H1 (cell line): Measurements from ENCODE around the gene MYPOP. TPM values are rescaled to one million over a fixed set of nuclear protein-coding genes. Genes with fewer than 3 reads are reported as not detected.
"Not testable (repeated sequence)": the region's sequence is repeated elsewhere in the genome, so short reads cannot be mapped to it uniquely, and the experiment has no call there.

ENCODE experiments used
- CTCF ChIA-PET: fragments of 300-600 bp; sonication (Branson Sonifier 250); formaldehyde crosslinking; loops from one replicate; lab custom pipeline; 2021; ENCODE audit not compliant: partially characterized antibody; lab: Charles Lee
- POLR2A ChIA-PET: fragments of 300-600 bp; sonication (Branson Sonifier 250); formaldehyde crosslinking; loops from one replicate; lab custom pipeline; 2021; ENCODE audit warnings: inconsistent platforms; ENCODE audit not compliant: partially characterized antibody; lab: Charles Lee
- DNase-seq, 2 experiments: peaks; one replicate each; pipeline versions ENCODE4 v3.0.0 to v3.0.0-alpha.2; 2010 to 2022; ENCODE audit warnings: low spot score in 2 of 2, low read depth in 1 of 2, mixed read lengths in 1 of 2
- FAIRE-seq: peaks from 2 replicates; lab custom pipeline; 2011; peaks lifted over from hg19 to GRCh38; lab: Jason Lieb, UNC
- H2AFZ ChIP-seq: 2 replicates; pipeline ENCODE4 v1.8.1; 2012; ENCODE audit warnings: low read length, inconsistent platforms
- H2AK5ac ChIP-seq: 2 replicates; pipeline ENCODE4 v1.6.1; 2013; ENCODE audit warnings: low read depth, low read length
- H2BK120ac ChIP-seq: replicated peaks from 2 replicates; pipeline ENCODE3; 2013; ENCODE audit warnings: low read depth, low read length, inconsistent platforms
- H2BK12ac ChIP-seq: 2 replicates; pipeline ENCODE4 v1.6.1; 2013; ENCODE audit warnings: low read depth, low read length
- H2BK15ac ChIP-seq: 2 replicates; pipeline ENCODE4 v1.6.1; 2013; ENCODE audit warnings: low read length
- H2BK20ac ChIP-seq: 2 replicates; pipeline ENCODE4 v1.6.1; 2013; ENCODE audit warnings: low read length
- H2BK5ac ChIP-seq: 2 replicates; pipeline ENCODE4 v1.6.1; 2013; ENCODE audit warnings: low read depth, low read length
- H3K14ac ChIP-seq: 2 replicates; pipeline ENCODE4 v1.6.1; 2013; ENCODE audit warnings: inconsistent platforms; ENCODE audit not compliant: insufficient read length
- H3K18ac ChIP-seq: 2 replicates; pipeline ENCODE4 v1.6.1; 2013; ENCODE audit warnings: low read length; ENCODE audit errors: extremely low read depth
- H3K23ac ChIP-seq: 2 replicates; pipeline ENCODE4 v1.6.1; 2013; ENCODE audit warnings: inconsistent platforms; ENCODE audit not compliant: insufficient read length
- H3K23me2 ChIP-seq: 2 replicates; pipeline ENCODE4 v1.6.1; 2013; ENCODE audit warnings: low read depth, low read length
- H3K27ac ChIP-seq: 2 replicates; pipeline ENCODE4 v1.6.1; 2011; ENCODE audit warnings: low read depth, low read length, inconsistent platforms
- H3K27me3 ChIP-seq, 4 experiments: replicated peaks in 1 of 4; 1 replicate in 1 of 4; 2 replicates in 3 of 4; pipeline versions ENCODE4 v1.6.1 to v1.8.1; 2011 to 2013; ENCODE audit warnings: low read length in 3 of 4, mild to moderate bottlenecking in 3 of 4, inconsistent platforms in 2 of 4, mixed read lengths in 2 of 4, moderate library complexity in 1 of 4; ENCODE audit not compliant: control insufficient read depth in 3 of 4, insufficient read depth in 3 of 4; ENCODE audit errors: extremely low read depth in 1 of 4
- H3K36me3 ChIP-seq, 4 experiments: 2 replicates each; pipeline versions ENCODE4 v1.6.1 to v1.8.1; 2011 to 2013; ENCODE audit warnings: mild to moderate bottlenecking in 4 of 4, low read length in 3 of 4, moderate library complexity in 2 of 4, control low read depth in 1 of 4, inconsistent platforms in 1 of 4; ENCODE audit not compliant: insufficient read depth in 4 of 4, control insufficient read depth in 2 of 4
- H3K4ac ChIP-seq: replicated peaks from 2 replicates; pipeline ENCODE3; 2013; ENCODE audit warnings: low read length, low read depth, mixed read lengths, inconsistent platforms; ENCODE audit not compliant: insufficient read length
- H3K4me1 ChIP-seq, 4 experiments: replicated peaks in 1 of 4; 1 replicate in 1 of 4; 2 replicates in 3 of 4; pipeline versions ENCODE4 v1.6.1 to v1.8.1; 2011 to 2013; ENCODE audit warnings: low read length in 3 of 4, inconsistent platforms in 2 of 4, mixed read lengths in 1 of 4; ENCODE audit not compliant: insufficient read depth in 4 of 4, control insufficient read depth in 3 of 4
- H3K4me2 ChIP-seq, 2 experiments: 2 replicates each; pipeline versions ENCODE4 v1.6.1 to v1.8.1; 2011 to 2013; ENCODE audit warnings: low read depth in 2 of 2, low read length in 2 of 2, control low read depth in 1 of 2, inconsistent platforms in 1 of 2, mild to moderate bottlenecking in 1 of 2; ENCODE audit not compliant: insufficient read depth in 1 of 2
- H3K4me3 ChIP-seq, 4 experiments: fragments of 200-600, 300-600 bp in 1 of 4; sonication (generic), shearing (Covaris generic), sonication (Bioruptor Twin) in 1 of 4; 2 replicates each; pipeline versions ENCODE4 v1.5.1 to v1.8.1; 2011 to 2016; ENCODE audit warnings: low read length in 4 of 4, low read depth in 3 of 4, control low read depth in 2 of 4, inconsistent platforms in 2 of 4, mild to moderate bottlenecking in 2 of 4, mixed read lengths in 1 of 4, moderate library complexity in 1 of 4; ENCODE audit not compliant: insufficient read depth in 2 of 4; ENCODE audit errors: extremely low read depth in 1 of 4
- H3K56ac ChIP-seq: replicated peaks from 2 replicates; pipeline ENCODE3; 2013; ENCODE audit warnings: low read depth, mild to moderate bottlenecking, mixed read lengths, low read length, inconsistent platforms; ENCODE audit not compliant: insufficient read length
- H3K79me1 ChIP-seq: 2 replicates; pipeline ENCODE4 v1.6.1; 2013; ENCODE audit warnings: low read depth, low read length, control low read depth
- H3K79me2 ChIP-seq, 2 experiments: 2 replicates each; pipeline versions ENCODE4 v1.6.1 to v1.8.1; 2012 to 2013; ENCODE audit warnings: low read length in 2 of 2, mild to moderate bottlenecking in 2 of 2, inconsistent platforms in 1 of 2; ENCODE audit not compliant: insufficient read depth in 2 of 2, control insufficient read depth in 1 of 2
- H3K9ac ChIP-seq, 4 experiments: replicated peaks in 1 of 4; 1 replicate in 1 of 4; 2 replicates in 3 of 4; pipeline versions ENCODE4 v1.6.1 to v1.8.1; 2011 to 2013; ENCODE audit warnings: low read depth in 3 of 4, low read length in 3 of 4, control low read depth in 2 of 4, mild to moderate bottlenecking in 2 of 4, moderate library complexity in 2 of 4, inconsistent platforms in 1 of 4; ENCODE audit errors: extremely low read depth in 1 of 4
- H3K9me3 ChIP-seq, 2 experiments: 2 replicates each; pipeline versions ENCODE4 v1.6.1 to v1.8.1; 2012 to 2013; ENCODE audit warnings: mild to moderate bottlenecking in 2 of 2, moderate library complexity in 2 of 2, control low read depth in 1 of 2, inconsistent platforms in 1 of 2, low read depth in 1 of 2, low read length in 1 of 2, mixed read lengths in 1 of 2; ENCODE audit not compliant: insufficient read depth in 2 of 2
- H4K20me1 ChIP-seq, 2 experiments: replicated peaks in 1 of 2; 2 replicates each; pipeline versions ENCODE3 to v1.8.1; 2011 to 2013; ENCODE audit warnings: inconsistent platforms in 2 of 2, low read length in 2 of 2, mild to moderate bottlenecking in 1 of 2; ENCODE audit not compliant: insufficient read depth in 2 of 2, control insufficient read depth in 1 of 2
- H4K5ac ChIP-seq: 2 replicates; pipeline ENCODE4 v1.6.1; 2013; ENCODE audit warnings: low read length, low read depth, mixed read lengths, inconsistent platforms; ENCODE audit not compliant: insufficient read length
- H4K8ac ChIP-seq: 2 replicates; pipeline ENCODE4 v1.8.0; 2013; ENCODE audit warnings: mild to moderate bottlenecking, moderate library complexity, low read length, inconsistent platforms; ENCODE audit not compliant: insufficient read depth; ENCODE audit errors: extremely low read depth
- H4K91ac ChIP-seq: replicated peaks from 2 replicates; pipeline ENCODE3; 2013; ENCODE audit warnings: low read length, mixed read lengths, inconsistent platforms; ENCODE audit not compliant: insufficient read length
- SAP30 ChIP-seq: fragments of 300-600 bp; sonication (generic); IDR thresholded peaks from 2 replicates; pipeline ENCODE4 v1.7.1; 2012; ENCODE audit warnings: low read length, moderate library complexity, mild to moderate bottlenecking, inconsistent platforms; ENCODE audit not compliant: insufficient read depth, insufficient replicate concordance
- SRF ChIP-seq: IDR thresholded peaks from 2 replicates; pipeline ENCODE4 v1.6.1; 2011; ENCODE audit warnings: mild to moderate bottlenecking, low read depth, low read length, moderate library complexity
- TCF12 ChIP-seq: IDR thresholded peaks from 2 replicates; pipeline ENCODE4 v1.6.1; 2011; ENCODE audit warnings: low read depth, mild to moderate bottlenecking, low read length
- ZNF274 ChIP-seq: IDR thresholded peaks from 2 replicates; pipeline ENCODE4 v1.7.0; 2012; ENCODE audit warnings: low read length, borderline replicate concordance; ENCODE audit errors: extremely low read depth
- WGBS, 2 experiments: shearing (Covaris generic) in 1 of 2; methylation state at CpG; one replicate each; pipeline versions ENCODE4 v1.1.6 to v1.1.7; 2013 to 2015; ENCODE audit warnings: low lambda C conversion rate in 2 of 2, mixed read lengths in 2 of 2, inconsistent platforms in 1 of 2, low coverage in 1 of 2, missing lambda C conversion rate in 1 of 2; ENCODE audit not compliant: insufficient replicate concordance in 2 of 2, insufficient coverage in 1 of 2, insufficient read length in 1 of 2; ENCODE audit errors: extremely low coverage in 1 of 2, missing lambda C conversion rate in 1 of 2; 5-methylcytosine and 5-hydroxymethylcytosine counted together
- polyA plus RNA-seq, 7 experiments: library from polyadenylated mRNA; depleted of rRNA in 3 of 7; stranded (reverse) in 5 of 7; unstranded in 2 of 7; fragments of >200 nt in 5 of 7; fragments of 200-250 nt in 2 of 7; gene quantifications; 1 replicate in 5 of 7; 2 replicates in 1 of 7; 4 replicates in 1 of 7; pipeline versions ENCODE4 v1.2.1 to v1.2.3, GENCODE V29; 2011 to 2013; ENCODE audit warnings: missing spikeins in 2 of 7, mixed read lengths in 2 of 7
- total RNA-seq: library from RNA; stranded (reverse); fragmentation: NEBNext Ultra II Directional; extraction: Animal tissue kit (Norgen Biotek cat#: 25700); gene quantifications from 2 replicates; pipeline ENCODE4 v1.2.1, GENCODE V29; 2021

Gene MYPOP
- total and polyA plus RNA-seq, 2 of the 8 experiments (the other 6 are each of a cell fraction or from before 2014, with no cell fraction given), result 3.2 to 11.1 TPM

- TF ChIP-seq SAP30 (no peak), ZNF274 (no peak), SRF (no peak), TCF12 (no peak)
Measured at GRCh38 chr19:45870798-45871197, 31.6 kb downstream of the MYPOP start (continued).

DNA sequence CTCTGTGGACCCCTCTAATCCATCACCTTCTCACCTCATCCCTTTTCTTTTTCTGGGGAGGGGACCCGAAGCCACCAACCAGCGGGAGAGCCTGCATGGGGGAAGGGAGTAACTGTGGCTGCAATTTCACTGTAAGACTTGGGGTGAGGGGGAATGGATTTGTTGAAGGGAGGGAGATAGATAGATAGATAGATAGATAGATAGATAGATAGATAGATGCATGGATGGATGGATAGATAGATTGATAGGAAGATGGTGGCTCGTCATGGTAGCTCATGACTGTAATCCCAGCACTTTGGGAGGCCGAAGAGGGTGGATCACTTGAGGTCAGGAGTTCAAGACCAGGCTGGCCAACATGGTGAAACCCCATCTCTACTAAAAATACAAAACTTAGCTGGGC lies 35.2 kb downstream of the MYPOP start:
- not testable (repeated sequence) for H3K4me3 ChIP-seq, H4K8ac ChIP-seq, DNase-seq, H3K9ac ChIP-seq, H4K91ac ChIP-seq, H2AFZ ChIP-seq, H3K4me2 ChIP-seq, H2BK15ac ChIP-seq, H4K20me1 ChIP-seq, FAIRE-seq, H3K14ac ChIP-seq, H3K36me3 ChIP-seq, H3K4ac ChIP-seq, H3K9me3 ChIP-seq, H3K23ac ChIP-seq, H2BK5ac ChIP-seq, H3K56ac ChIP-seq, H2BK20ac ChIP-seq, H2AK5ac ChIP-seq, H3K18ac ChIP-seq, H2BK12ac ChIP-seq, H3K27ac ChIP-seq, H3K27me3 ChIP-seq, H4K5ac ChIP-seq, H2BK120ac ChIP-seq
- POLR2A ChIA-PET, result interaction anchor here (5.1 to 13.7 kb wide), 2 partner anchors 8 to 16 kb away, joined by 48 to 277 read pairs; partner anchors contain the start of gene IRF2BP1
- Histone ChIP-seq H3K79me1 (peaks cover 11% of the 10 kb centered on the region; the same call in 1 of the 2 replicates), H3K4me1 (peaks cover 0 to 14% (median 8%) of the 10 kb centered on the region in 4 experiments; a peak in 6 of 7 replicates), H3K23me2 (peaks cover 14% of the 10 kb centered on the region), H3K79me2 (peaks cover 3 to 45% of the 10 kb centered on the region in 2 experiments; a peak in 2 of 4 replicates)
- CTCF ChIA-PET, result interaction anchor here (12.4 kb wide), 1 partner anchor 16 kb away, joined by 208 read pairs; the partner anchor contains the start of gene IRF2BP1
- 96% methylated on average over 4 of the region's 4 CpGs; no CpG with 5 or more reads in 1 of the 2 experiments for WGBS, 2 experiments
